CD4-positive, alpha-beta T cell treated with Interleukin-10 for 1 hour (primary cell): ENCODE results near the gene HEMK1.

Source experiments
- DNase-seq: peaks from one replicate; pipeline ENCODE4 v3.0.0-alpha.2; 2020

Gene HEMK1

GRCh38 chr3:50617096-50617791, 47.9 kb downstream of the HEMK1 start, which contains the start of gene MAPKAPK3:
TSS of gene MAPKAPK3 (plus strand) at chr3:50617151. CDS start at chr3:50617566, 415 bp downstream.
- peak; percentile 42 for DNase-seq

- DNase-seq, result no peak
Measured at GRCh38 chr3:50617911-50618481, 48.7 kb downstream of the HEMK1 start.

- DNase-seq, result no peak
Measured at GRCh38 chr3:50620420-50620819, 51.1 kb downstream of the HEMK1 start.

- no peak for DNase-seq
Measured at GRCh38 chr3:50620820-50621219, 51.5 kb downstream of the HEMK1 start.

DNA sequence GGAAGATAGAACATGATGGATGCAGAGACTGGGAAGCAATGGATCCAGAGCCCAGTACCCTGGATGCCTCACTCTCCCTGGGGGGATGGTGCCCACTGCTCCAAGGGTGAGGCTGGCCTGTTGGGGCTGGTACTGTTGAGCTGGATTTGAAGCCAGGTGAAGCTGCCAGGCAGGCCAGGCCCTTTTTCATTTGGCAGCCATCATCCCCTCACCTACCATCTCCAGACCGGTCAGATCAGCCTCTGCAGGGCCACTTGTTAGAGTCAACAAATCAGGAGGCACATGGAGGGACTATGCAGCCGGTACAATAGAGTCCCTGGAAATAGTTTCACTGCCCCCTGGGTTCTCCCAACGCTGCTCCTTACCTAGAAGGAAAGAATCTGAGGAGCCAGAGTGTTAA, 53.6 kb downstream of the HEMK1 start:
- DNase-seq, result no peak

DNA sequence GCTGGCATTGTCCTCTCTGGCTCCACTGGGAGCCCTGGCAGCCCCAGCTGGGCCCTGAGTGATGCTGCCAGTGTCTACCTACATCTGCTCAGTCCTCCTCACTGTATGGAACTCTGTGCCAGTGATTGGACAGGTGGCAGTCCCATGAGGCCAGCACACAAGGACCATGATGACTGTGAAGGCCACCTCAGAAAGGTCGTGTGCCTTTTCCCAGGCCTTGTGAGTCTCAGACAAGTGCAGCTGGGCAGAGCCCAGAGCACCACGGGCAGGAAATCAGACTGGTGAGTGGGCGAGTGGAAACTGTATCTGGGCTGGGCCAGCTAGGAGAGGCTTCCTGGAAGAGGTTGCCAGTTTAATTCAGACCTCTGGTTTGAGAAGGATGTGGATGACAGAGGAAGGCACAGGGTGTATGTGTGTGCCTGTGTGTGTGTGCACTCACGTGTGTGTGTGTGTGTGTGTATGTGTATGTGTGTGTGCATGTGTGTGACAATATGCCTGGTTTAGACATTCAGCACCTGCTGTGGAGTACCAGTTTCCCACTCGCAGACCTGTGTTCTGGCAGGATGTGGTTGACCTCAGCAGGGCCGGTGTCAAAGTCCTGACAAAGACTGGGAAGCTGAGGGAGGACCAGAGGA, 54.6 kb downstream of the HEMK1 start:
- DNase-seq, result peak; percentile 58

DNA sequence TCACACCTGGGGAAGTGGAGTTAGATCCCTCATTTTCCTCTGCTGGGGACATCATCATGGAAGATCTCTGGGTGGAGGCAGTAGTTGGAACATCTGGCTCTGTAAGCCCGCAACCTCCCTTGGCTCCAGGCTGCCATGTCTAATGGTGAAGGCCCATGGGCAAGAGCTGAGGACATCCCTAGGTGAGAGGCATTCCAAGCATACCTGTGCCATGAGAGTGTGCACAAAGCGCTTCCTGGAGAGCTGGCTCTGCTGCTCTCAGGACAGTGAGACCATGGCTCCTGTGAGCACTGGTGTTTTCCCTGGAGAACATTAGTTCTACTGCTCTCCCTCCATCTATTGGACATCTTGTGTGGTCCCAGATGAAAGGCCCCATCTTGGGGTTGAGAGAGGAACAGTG, 55.3 kb downstream of the HEMK1 start:
- DNase-seq, result no peak

DNA sequence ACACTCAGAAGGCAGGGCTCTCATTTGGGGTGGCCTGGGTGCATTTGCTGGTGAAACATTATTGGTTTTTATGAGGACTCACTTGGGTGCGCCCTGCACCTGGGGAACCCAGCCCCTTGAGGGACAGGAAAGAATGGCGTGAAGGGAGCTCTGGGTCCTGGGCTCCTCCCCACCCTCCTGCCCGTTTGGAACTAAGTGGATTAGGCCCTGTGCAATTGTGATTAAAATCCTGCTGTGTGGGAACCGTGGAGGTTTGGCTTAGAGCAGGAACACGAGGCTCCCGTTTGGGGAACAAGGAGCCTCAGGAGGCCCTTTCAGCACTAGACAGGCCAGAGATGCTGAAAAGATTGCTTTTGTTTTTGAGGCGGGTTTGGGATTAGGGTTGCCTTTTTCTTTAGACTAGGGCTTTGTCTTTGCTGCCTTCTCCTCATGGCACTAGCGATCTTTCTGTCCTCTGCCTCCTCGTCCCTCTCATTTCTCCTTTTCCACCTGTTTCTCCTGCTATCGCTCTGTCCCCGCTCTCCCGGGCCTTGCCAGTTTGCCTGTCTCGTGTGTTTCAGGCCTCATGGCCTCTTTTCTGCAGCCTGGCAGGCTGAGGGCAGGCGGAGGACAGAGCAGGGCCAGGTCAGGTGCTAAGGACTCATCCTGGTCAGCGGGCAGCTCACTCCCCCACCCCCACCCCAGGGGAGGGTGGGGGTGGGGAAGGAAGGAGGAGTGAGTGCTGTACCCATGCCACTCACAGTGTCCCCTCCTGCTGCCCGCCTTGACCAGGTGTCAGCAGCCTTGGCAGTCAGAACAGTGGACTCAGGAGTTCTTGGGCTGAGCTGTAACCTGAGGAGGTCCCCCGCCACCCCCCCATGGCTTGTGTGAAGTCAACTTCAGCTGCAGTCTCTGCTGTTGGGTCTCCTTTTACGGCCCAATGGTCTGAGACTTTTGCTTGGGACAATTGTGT, 56.2 kb downstream of the HEMK1 start:
- no peak for DNase-seq

DNA sequence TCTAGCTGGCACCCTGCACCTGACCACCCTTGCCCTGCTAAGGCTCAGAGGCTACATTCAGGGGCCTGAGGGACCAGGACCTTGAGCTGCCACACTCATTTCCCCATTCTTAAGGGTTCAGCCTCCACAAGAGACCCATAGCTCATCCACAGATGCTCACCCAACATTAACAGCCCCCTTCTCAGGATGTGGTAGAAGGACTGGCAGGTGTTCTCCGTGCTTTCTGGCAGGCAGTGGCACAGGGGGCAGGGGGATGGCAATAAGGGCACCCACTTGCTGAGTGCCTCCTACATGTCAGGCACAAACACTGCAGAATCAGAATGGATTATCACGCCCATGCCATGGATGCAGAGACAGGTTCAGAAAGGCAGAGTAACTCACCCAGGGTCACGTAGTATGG, 57.1 kb downstream of the HEMK1 start:
- DNase-seq, result no peak

DNA sequence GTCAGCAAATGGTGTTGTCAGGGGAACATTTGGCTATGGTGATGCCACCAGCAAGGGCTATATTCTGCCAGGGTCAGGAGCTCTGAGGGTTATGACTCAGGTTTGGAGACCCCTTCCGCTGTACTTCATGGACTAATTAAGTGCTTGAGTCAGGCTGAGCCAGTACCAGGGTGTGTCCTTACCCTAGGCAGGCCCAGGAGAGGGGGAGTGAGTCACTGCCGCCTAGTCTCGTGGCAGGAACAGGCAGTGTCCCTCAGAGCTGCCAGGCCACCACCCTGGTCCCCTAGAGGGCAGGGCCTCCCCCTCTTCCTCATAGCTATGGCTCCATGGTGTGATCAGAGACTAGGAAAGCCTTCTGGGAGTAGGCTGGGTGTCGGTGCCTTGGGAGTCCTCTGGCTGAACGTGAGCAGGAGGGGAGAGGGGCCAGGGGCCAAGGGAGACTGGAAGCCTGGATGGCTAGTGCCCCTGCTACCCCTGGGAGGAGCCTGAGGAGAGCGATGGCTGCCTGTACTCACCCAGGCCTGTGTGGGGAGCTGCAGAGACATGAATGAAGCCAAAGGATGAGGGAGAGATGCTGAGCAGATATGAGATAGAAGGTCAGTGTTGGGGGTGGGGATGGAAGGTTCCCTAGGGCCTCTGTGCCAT, 58.2 kb downstream of the HEMK1 start:
- no peak for DNase-seq

DNA sequence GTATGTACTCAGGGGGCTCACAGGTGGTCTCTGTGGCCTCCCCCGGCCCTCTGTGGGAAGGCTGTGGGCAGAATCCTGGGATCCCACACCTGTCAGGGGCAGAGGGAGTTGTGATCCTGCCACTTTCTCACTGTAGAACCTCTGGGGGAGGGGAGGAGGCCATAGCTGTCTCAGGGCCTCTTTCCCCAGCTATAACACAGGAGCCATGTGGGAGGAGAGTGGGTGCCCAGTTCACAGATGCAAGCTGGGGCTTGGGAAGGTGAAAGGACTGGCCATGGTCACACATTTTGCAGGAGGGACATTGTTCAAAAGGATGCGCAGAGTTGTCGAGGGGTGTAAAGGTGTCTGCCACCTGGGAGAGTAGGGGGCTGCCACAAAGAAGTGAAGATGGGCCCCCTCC, 59.3 kb downstream of the HEMK1 start:
- DNase-seq, result no peak

DNA sequence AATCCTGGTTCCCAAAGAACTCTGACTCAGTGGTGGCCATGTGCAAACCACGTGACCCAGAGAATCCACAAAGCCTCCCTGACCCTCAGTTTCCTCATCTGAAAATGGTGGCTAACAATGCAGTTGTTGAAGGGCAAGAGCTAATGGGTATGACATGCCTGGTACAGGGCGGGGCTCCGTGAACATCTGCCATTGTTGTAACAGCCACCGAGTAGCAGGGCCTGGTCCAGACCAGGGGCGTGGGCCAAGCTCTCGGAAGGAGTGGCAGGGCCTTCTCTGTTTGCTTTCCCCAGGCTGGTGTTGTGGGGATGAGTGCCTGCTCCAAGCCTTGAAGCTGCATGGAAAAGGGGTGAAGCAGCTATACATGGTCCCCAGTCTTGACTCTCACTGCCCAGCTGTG, 61.1 kb downstream of the HEMK1 start:
- DNase-seq, result no peak

- no peak for DNase-seq
Measured at GRCh38 chr3:50630877-50631276, 61.6 kb downstream of the HEMK1 start.

DNA sequence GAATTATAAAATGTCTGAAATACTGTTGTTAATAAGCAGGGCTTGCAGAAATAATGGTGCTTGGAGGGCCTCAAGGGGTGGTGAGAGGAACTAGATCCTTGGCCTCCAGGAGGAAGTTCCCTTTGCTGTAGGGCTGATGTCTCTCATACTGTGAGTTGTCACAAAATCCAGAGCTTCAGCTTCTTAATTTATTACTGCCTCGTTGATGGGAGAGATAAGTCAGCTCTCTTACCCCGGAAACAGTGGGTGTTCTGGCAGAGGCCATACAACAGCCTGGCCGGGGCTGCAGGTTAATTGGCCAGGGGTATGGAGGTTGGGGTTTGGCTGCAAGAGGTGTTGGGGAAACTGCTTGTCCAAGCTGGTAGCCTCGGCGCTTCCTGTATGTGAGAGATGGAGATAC, 63.1 kb downstream of the HEMK1 start:
- DNase-seq, result no peak

DNA sequence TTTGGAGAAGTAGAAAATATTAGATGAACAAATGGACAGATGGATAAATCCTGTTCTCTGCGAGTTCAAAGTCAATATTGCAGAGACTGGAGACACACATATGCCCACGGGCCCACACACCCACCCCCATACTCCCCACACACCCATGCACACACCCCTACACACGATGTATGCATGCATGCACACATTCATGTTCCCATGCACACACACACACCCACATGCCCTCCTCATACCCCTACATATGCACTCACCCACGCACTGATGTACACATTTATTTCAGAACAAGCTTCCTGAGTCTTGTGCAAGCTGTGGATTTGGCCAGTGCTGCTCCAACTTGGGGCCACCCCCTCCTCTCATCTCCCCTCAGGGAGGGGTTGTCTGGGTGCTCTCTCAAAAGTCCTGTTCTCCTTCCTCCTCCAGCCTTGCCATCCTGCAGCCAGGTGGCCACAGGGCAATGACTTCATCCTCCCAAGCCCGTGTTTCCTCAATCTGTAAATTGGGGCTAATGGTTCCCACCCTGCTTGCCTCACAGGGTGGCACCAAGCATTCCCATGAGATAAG, 64.0 kb downstream of the HEMK1 start:
- DNase-seq, result no peak

DNA sequence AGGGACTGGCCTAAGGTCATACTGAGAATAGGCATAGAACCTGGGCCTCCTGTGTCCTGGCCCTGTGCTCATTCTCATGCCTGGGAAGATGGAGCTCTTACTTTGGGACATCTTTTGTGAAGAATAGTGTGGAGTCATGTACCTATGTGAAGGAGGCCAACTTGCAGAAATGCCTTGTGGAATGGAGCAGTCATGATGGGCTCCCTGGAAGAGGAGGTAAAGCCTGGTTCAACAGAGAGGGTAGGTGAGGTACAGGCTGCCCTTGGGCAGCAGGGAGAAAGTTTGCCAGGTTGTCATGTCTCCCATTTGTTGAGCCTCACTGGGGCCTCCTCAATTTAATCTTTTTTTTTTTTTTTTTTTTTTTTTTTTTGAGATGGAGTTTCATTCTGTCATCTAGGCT, 65.7 kb downstream of the HEMK1 start:
- no peak for DNase-seq

DNA sequence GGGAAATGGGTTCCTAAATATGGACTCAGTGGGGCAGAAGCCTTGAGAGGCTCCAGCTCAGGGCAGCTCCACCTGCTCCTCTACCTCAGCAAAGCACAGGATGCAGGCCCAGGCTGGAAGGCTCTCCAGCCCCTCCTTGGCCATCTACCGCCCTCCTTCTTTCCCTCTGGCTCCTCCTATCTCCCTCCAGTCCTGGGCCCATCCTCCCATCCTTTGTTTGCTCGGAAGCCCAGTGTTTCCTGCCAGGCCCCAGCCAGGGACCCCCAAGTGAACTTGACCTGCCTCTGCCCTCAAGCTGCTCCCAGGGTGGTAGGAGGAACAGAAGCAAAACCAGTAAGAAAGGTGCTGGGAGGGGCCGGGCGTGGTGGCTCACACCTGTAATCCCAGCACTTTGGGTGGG, 67.7 kb downstream of the HEMK1 start:
- DNase-seq, result no peak

- DNase-seq, result no peak
Measured at GRCh38 chr3:50637945-50638344, 68.6 kb downstream of the HEMK1 start.

DNA sequence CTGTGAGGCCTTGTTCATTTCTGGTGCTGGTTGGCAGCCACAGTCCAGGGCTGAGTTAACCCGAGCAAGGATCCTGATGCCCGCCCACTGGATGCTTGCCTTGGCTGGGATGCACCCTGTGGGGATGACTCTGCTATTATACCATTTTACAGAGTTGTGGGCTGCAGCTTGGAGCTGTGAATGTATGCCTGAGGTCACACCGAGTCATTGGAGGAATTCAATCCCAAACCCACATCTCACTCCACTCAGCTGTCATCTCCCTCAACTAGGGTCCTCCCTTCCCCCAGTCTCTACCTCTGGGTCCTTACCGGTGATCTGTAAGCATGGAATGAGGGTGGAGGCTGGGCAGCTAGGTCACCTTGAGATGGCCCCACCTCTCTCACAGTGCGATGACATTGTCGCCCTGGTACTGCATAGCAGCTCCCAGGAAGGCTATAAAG, 69.8 kb downstream of the HEMK1 start:
- DNase-seq, result no peak

- DNase-seq, result no peak
Measured at GRCh38 chr3:50642382-50642781, 73.1 kb downstream of the HEMK1 start.

DNA sequence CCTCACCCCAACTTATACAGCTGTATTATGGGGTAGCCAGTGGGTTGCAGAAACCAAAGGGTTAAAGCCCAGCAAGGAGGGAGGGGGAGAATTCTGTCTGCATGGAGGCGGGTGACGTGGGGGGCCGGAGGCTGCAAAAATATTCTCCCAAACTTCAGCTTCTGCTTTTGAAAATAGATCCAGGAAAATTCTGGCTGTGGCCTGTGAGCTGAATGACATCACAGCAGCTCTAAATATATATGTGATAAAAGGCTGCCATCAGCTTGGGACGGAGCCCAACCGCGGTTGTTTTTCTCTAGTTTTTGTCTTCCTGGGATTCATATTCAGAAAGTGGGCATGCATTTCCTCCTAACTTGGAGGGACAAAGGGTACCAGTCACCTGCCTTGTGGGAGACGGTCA, 75.2 kb downstream of the HEMK1 start:
- DNase-seq, result no peak

DNA sequence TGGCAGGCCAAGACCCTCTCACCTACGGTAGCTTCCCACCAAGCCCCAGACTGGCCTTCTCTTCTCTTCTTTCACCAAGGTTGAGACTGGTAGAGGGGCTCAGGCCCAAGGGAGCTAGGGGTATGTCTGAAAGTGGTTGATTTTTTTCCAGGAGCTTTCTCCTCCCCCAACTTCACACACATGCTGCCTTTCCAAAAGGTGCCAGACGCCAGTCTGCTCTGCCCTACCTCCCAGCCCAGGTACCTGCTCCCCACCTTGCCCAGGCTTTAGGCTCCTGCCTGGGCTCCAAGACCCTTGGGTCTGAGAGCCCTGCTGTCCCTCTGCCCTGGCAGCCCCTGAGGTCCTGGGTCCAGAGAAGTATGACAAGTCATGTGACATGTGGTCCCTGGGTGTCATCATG, 76.1 kb downstream of the HEMK1 start:
- DNase-seq, result no peak
